ENCODE results near the gene PPP1R2.

The PPP1R2 gene

DNA sequence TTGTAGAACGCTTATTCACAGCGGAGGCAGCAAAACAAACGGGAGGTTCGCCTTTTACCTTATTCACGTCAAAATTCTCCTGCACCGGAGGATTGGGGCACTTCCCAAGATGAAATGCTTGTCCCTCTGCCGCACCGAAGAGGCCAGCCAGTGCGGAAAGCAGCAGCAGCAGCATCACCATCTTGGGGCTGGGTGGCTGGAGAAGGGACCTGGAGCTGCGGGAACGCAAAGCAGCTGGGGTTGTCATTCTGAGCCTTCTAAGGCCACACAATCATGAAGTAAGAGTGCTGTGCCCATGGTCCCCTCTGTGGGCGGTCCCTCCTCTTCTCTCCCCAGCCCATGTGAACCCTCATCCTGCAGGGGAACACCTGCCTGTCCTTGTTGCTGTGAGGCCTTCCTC, 36.2 kb upstream of the PPP1R2 start:
- H3K36me3 ChIP-seq (ENCODE audit: control insufficient read depth in 1 of 2, insufficient read depth in 2 of 2, low read length in 2 of 2): no peaks in the 10 kb centered on the region
- H3K27ac ChIP-seq (ENCODE audit: low read length): no peak overlapping the region
- H3K27me3 ChIP-seq (ENCODE audit: low read depth, low read length): no peaks in the 10 kb centered on the region
- H3K4me1 ChIP-seq (ENCODE audit: control insufficient read depth in 1 of 2, insufficient read depth in 2 of 2, low read length in 2 of 2): no peaks in the 10 kb centered on the region
- H3K4me3 ChIP-seq (ENCODE audit: low read depth in 1 of 2, low read length in 2 of 2): no peak overlapping the region
- H3K9me3 ChIP-seq (ENCODE audit: control insufficient read depth in 1 of 2, low read length in 2 of 2): no peaks in the 10 kb centered on the region

DNA sequence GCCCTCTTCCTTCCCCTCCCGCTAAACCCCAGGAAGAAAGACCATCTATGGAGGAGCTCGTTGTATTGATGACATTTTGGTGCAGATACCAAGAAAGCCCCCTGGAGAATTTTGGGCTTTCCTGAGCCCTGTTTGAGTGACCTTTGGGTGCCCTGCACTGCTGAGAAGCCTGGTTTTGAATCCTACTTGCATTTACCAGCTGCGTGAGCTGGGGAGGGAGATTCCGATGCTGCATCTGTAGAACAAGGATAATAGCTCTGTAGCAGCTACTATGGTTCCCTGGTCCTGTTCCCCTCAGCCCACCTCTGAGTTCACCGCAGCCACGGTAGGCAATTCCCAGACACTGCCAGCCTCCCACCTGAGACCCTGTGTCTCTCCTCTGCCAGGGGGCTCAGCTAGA, 35.4 kb upstream of the PPP1R2 start:
- no peaks in the 10 kb centered on the region for H3K4me1 ChIP-seq (ENCODE audit: control insufficient read depth in 1 of 2, insufficient read depth in 2 of 2, low read length in 2 of 2)
- H3K27me3 ChIP-seq (ENCODE audit: low read depth, low read length): no peaks in the 10 kb centered on the region
- H3K27ac ChIP-seq (ENCODE audit: low read length): no peak overlapping the region
- no peak overlapping the region for H3K4me3 ChIP-seq (ENCODE audit: low read depth in 1 of 2, low read length in 2 of 2)
- H3K9me3 ChIP-seq (ENCODE audit: control insufficient read depth in 1 of 2, low read length in 2 of 2): no peaks in the 10 kb centered on the region
- H3K36me3 ChIP-seq (ENCODE audit: control insufficient read depth in 1 of 2, insufficient read depth in 2 of 2, low read length in 2 of 2): no peaks in the 10 kb centered on the region

DNA sequence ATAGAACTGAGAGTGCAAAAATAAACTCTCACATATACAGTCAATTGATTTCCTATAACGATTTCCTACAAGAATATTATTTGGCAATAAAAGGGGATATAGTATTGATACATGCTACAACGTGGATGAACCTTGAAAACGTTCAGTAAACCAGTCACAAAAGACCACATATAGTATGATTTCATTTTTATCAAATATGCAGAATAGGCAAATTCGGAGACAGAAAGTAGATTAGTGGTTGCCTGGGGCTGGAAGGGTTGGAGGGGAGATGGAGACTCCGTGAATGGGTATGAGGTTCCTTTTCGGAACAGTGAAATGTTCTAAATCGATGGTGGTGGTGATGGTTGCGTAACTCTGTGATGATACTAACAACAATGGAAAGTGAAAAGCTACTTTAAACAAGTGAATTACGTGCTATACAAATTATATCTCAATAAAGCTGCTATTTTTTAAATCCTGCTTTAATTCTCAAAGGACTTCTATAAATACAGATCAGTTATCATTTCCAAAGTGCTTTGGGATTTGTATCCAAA, 34.6 kb upstream of the PPP1R2 start:
- no peak overlapping the region for H3K27ac ChIP-seq (ENCODE audit: low read length)
- no peaks in the 10 kb centered on the region for H3K27me3 ChIP-seq (ENCODE audit: low read depth, low read length)

DNA sequence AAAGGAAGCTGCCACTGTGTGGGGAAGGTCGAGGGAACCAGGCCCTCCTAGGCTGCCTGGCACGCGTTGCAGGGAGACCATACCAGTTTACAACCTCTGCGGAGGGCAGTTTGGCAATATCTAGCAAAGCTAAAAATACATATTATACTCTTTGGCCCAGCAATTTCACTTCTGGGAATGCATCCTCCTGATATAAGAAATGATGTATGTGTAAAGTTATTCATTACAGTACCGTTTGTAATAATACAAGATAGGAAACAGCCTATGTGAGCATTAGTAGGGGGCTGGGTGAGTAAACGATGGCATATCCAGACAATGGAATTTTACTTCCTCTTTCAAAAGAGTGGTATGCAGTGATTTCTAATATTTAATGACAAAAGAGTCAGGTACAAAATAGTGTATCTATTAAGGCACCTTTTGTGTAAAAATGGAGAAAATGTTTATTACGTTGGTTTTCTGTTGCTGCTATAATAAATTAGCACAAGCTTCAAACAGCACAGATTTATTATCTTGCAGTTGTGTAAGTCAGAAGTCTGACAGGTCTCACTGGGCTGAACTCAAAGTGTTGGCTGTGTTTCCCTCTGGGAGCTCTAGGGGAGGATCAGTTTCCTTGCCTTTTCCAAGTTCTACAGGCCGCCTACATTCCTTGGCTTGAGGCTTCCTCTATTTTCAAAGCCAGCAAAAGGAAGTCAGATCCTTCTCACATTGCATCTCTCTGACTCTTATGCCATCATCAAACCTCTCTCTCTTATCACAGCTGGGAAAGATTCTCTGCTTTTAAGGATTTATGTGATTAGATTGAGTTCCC, 31.6 kb upstream of the PPP1R2 start:
- Histone ChIP-seq H3K27ac (ENCODE audit: low read length) (no peak overlapping the region), H3K9me3 (ENCODE audit: control insufficient read depth in 1 of 2, low read length in 2 of 2) (no peaks in the 10 kb centered on the region), H3K36me3 (ENCODE audit: control insufficient read depth in 1 of 2, insufficient read depth in 2 of 2, low read length in 2 of 2) (no peaks in the 10 kb centered on the region), H3K4me1 (ENCODE audit: control insufficient read depth in 1 of 2, insufficient read depth in 2 of 2, low read length in 2 of 2) (no peaks in the 10 kb centered on the region), H3K27me3 (ENCODE audit: low read depth, low read length) (no peaks in the 10 kb centered on the region), H3K4me3 (ENCODE audit: low read depth in 1 of 2, low read length in 2 of 2) (no peak overlapping the region)

More for the DNA sequence above, 34.6 kb upstream of the PPP1R2 start:
- no peaks in the 10 kb centered on the region for H3K4me1 ChIP-seq (ENCODE audit: control insufficient read depth in 1 of 2, insufficient read depth in 2 of 2, low read length in 2 of 2)
- H3K36me3 ChIP-seq (ENCODE audit: control insufficient read depth in 1 of 2, insufficient read depth in 2 of 2, low read length in 2 of 2): no peaks in the 10 kb centered on the region
- no peaks in the 10 kb centered on the region for H3K9me3 ChIP-seq (ENCODE audit: control insufficient read depth in 1 of 2, low read length in 2 of 2)
- H3K4me3 ChIP-seq (ENCODE audit: low read depth in 1 of 2, low read length in 2 of 2): no peak overlapping the region

DNA sequence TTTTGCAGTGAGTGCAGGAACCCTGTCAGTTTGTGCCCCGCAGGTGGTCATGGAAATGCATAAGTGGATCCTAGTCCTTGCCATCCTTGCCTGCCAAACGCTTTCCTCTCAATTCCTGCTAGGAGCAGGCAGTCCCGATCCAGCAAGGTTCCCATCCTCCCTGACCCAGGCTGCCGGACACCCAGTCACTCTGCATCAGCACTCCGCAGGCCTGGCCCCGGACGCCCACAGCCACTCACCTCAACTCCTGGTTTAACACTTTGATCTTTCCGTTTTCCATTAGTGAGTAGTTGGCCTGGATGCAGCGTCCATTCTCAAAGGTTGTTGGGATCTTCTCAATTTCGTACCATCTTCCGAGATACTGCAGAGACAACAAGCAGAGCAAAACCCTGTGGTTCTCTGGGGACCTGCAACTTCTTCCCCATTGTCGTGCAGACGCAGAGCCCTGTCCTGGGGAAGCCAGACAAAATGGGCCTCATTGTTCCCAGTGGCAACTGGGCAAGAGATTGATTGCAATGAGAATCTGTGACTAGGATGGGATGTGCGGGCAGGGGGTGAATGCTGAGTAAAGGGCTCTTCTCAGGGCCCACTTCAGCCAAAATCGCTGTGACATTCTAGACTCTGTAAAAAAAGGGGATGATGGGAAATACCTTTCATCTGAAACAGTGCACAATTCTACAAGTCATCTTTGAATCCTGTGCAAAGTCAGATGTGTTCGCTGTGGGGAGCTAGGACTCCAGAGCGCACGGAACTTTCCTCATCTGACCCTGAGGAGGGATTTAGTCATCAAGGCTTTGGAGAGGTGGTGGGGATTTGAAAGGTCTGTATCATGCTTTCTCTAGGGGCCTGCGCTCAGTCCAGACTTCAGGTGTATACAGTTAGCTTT, 30.7 kb upstream of the PPP1R2 start:
- Histone ChIP-seq H3K27ac (ENCODE audit: low read length) (no peak overlapping the region), H3K9me3 (ENCODE audit: control insufficient read depth in 1 of 2, low read length in 2 of 2) (no peaks in the 10 kb centered on the region), H3K4me1 (ENCODE audit: control insufficient read depth in 1 of 2, insufficient read depth in 2 of 2, low read length in 2 of 2) (no peaks in the 10 kb centered on the region), H3K27me3 (ENCODE audit: low read depth, low read length) (no peaks in the 10 kb centered on the region), H3K4me3 (ENCODE audit: low read depth in 1 of 2, low read length in 2 of 2) (no peak overlapping the region), H3K36me3 (ENCODE audit: control insufficient read depth in 1 of 2, insufficient read depth in 2 of 2, low read length in 2 of 2) (no peaks in the 10 kb centered on the region)

DNA sequence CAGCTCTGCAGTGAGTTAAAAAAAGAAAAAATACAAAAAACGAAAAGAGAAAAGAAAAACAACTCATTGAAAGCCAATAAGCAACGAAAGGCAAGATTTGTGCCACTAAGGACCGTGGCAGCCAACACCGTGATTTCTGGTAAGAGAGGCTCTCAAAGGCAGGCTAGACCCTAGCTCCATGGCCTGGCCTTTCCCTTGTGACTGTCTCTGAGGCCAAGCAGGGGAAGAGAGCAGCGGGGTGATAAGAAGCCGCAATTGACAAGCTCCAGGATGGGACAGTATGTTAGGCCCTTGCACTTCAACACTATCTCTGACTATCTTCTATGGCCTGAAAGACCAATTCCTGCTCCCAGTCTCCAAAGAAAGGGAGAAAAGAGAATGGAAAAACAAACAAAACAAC, 28.2 kb upstream of the PPP1R2 start:
- H3K9me3 ChIP-seq (ENCODE audit: control insufficient read depth in 1 of 2, low read length in 2 of 2): no peaks in the 10 kb centered on the region
- H3K27ac ChIP-seq (ENCODE audit: low read length): no peak overlapping the region
- H3K27me3 ChIP-seq (ENCODE audit: low read depth, low read length): no peaks in the 10 kb centered on the region

DNA sequence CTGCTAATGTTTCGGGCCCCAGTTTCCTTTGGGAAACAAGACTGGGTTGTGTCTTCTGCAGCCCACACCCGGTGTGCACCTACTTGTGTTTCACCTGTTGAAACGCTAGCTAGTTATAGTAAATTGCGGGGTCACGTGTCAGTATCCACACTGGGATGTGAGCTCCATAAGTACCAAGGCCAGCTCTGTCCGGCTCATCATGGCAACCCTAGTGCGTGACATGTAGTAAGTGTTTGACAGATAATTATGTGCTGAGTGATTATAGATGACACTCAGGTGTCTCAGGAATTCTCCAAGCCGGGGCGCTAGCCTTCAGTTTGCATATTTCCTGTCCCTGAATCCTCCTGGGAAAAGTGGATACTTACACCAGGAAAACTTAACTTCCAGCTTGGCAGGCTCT, 27.8 kb upstream of the PPP1R2 start:
- H3K4me1 ChIP-seq (ENCODE audit: control insufficient read depth in 1 of 2, insufficient read depth in 2 of 2, low read length in 2 of 2): no peaks in the 10 kb centered on the region
- no peaks in the 10 kb centered on the region for H3K9me3 ChIP-seq (ENCODE audit: control insufficient read depth in 1 of 2, low read length in 2 of 2)
- H3K4me3 ChIP-seq (ENCODE audit: low read depth in 1 of 2, low read length in 2 of 2): no peak overlapping the region
- no peaks in the 10 kb centered on the region for H3K27me3 ChIP-seq (ENCODE audit: low read depth, low read length)
- H3K36me3 ChIP-seq (ENCODE audit: control insufficient read depth in 1 of 2, insufficient read depth in 2 of 2, low read length in 2 of 2): no peaks in the 10 kb centered on the region
- H3K27ac ChIP-seq (ENCODE audit: low read length): no peak overlapping the region

More for the DNA sequence above, 28.2 kb upstream of the PPP1R2 start:
- H3K4me1 ChIP-seq (ENCODE audit: control insufficient read depth in 1 of 2, insufficient read depth in 2 of 2, low read length in 2 of 2): no peaks in the 10 kb centered on the region
- H3K36me3 ChIP-seq (ENCODE audit: control insufficient read depth in 1 of 2, insufficient read depth in 2 of 2, low read length in 2 of 2): no peaks in the 10 kb centered on the region
- H3K4me3 ChIP-seq (ENCODE audit: low read depth in 1 of 2, low read length in 2 of 2): no peak overlapping the region

DNA sequence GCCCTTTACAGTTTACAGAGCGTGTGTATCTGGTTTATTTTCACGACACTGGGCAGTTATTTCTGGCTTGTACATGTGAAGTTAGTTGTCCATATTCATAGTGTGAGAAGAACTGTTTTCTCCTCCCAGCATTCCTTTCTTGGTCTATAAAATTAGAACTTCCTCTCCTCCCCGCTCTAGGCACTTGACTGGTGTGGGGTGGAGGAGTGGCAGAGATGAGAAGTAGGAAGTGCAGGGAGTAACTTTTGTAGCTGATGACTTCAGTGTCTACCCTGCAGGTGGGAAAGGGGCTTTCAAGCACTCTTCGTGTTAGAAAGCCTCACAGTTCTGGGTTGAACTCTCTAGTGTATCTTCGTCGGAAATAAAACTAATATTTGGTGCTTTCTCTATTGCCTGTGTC, 27.2 kb upstream of the PPP1R2 start:
- Histone ChIP-seq H3K4me3 (ENCODE audit: low read depth in 1 of 2, low read length in 2 of 2) (no peak overlapping the region), H3K27ac (ENCODE audit: low read length) (no peak overlapping the region), H3K27me3 (ENCODE audit: low read depth, low read length) (no peaks in the 10 kb centered on the region), H3K4me1 (ENCODE audit: control insufficient read depth in 1 of 2, insufficient read depth in 2 of 2, low read length in 2 of 2) (no peaks in the 10 kb centered on the region), H3K9me3 (ENCODE audit: control insufficient read depth in 1 of 2, low read length in 2 of 2) (no peaks in the 10 kb centered on the region), H3K36me3 (ENCODE audit: control insufficient read depth in 1 of 2, insufficient read depth in 2 of 2, low read length in 2 of 2) (no peaks in the 10 kb centered on the region)

DNA sequence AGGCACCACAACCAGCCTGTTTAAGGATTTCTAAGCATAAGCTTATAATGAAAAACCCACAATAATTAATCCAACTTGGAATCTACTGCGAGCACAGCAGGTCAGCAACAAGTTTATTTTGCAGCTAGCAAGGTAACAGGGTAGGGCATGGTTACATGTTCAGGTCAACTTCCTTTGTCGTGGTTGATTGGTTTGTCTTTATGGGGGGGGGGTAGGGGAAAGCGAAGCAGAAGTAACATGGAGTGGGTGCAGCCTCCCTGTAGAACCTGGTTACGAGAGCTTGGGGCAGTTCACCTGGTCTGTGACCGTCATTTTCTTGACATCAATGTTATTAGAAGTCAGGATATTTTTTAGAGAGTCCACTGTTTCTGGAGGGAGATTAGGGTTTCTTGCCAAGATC, 25.5 kb upstream of the PPP1R2 start:
- Histone ChIP-seq H3K4me1 (ENCODE audit: control insufficient read depth in 1 of 2, insufficient read depth in 2 of 2, low read length in 2 of 2) (no peaks in the 10 kb centered on the region), H3K9me3 (ENCODE audit: control insufficient read depth in 1 of 2, low read length in 2 of 2) (no peaks in the 10 kb centered on the region), H3K27me3 (ENCODE audit: low read depth, low read length) (no peaks in the 10 kb centered on the region)

DNA sequence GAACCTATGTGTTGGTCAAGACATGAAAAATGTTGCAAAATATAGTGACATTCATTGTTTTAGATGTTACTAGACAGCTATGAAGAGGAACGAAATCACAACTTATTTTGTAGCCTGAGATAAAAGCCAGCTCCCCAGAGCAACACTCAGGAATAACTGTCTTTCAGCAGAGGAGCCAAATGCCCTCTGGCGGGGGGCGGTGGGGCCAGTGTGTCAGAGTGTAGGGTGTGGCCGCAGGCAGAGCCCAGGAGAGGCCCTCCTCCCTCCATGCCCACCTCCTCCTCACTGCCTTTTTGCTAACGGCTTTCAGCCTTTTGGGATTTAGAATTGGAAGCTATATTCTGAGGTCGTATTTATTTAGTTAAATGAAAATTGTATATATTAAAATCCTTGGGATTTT, 23.7 kb upstream of the PPP1R2 start:
- no peak overlapping the region for H3K27ac ChIP-seq (ENCODE audit: low read length)
- H3K27me3 ChIP-seq (ENCODE audit: low read depth, low read length): no peaks in the 10 kb centered on the region
- no peaks in the 10 kb centered on the region for H3K36me3 ChIP-seq (ENCODE audit: control insufficient read depth in 1 of 2, insufficient read depth in 2 of 2, low read length in 2 of 2)
- H3K9me3 ChIP-seq (ENCODE audit: control insufficient read depth in 1 of 2, low read length in 2 of 2): no peaks in the 10 kb centered on the region
- H3K4me1 ChIP-seq (ENCODE audit: control insufficient read depth in 1 of 2, insufficient read depth in 2 of 2, low read length in 2 of 2): no peaks in the 10 kb centered on the region
- H3K4me3 ChIP-seq (ENCODE audit: low read depth in 1 of 2, low read length in 2 of 2): no peak overlapping the region

More for the DNA sequence above, 25.5 kb upstream of the PPP1R2 start:
- Histone ChIP-seq H3K4me3 (ENCODE audit: low read depth in 1 of 2, low read length in 2 of 2) (no peak overlapping the region), H3K36me3 (ENCODE audit: control insufficient read depth in 1 of 2, insufficient read depth in 2 of 2, low read length in 2 of 2) (no peaks in the 10 kb centered on the region), H3K27ac (ENCODE audit: low read length) (no peak overlapping the region)

DNA sequence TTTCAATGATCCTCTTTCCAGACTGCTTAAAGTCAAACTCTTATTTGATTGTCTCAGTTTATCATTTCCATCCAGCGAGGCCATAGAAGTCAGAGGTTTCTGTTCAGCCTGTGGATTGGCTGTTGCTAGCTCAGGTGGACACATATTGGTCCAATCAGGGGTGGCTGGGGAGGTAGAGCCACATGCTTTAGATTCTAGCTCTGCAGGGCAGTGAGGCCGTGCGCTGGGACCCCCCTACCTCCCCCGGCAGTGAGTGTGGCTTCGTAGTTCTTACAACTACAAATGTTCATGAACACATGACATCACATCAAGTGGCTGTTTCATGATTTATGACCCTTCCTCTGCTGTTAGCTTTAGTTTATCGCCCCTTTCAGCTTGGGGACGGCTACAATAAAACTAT, 22.6 kb upstream of the PPP1R2 start:
- no peak overlapping the region for H3K27ac ChIP-seq (ENCODE audit: low read length)
- H3K27me3 ChIP-seq (ENCODE audit: low read depth, low read length): no peaks in the 10 kb centered on the region

More for the DNA sequence above, 22.6 kb upstream of the PPP1R2 start:
- no peaks in the 10 kb centered on the region for H3K4me1 ChIP-seq (ENCODE audit: control insufficient read depth in 1 of 2, insufficient read depth in 2 of 2, low read length in 2 of 2)
- H3K9me3 ChIP-seq (ENCODE audit: control insufficient read depth in 1 of 2, low read length in 2 of 2): no peaks in the 10 kb centered on the region
- H3K36me3 ChIP-seq (ENCODE audit: control insufficient read depth in 1 of 2, insufficient read depth in 2 of 2, low read length in 2 of 2): no peaks in the 10 kb centered on the region
- H3K4me3 ChIP-seq (ENCODE audit: low read depth in 1 of 2, low read length in 2 of 2): no peak overlapping the region

Measured in muscle layer of duodenum (tissue), 2 donors.